Keratinocyte (primary cell): ENCODE results near the gene OCEL1. TPM values are rescaled to one million over a fixed set of nuclear protein-coding genes. Genes with fewer than 3 reads are reported as not detected.

ENCODE experiments used
- DNase-seq: peaks from one replicate; pipeline ENCODE4 v3.0.0-alpha.2; 2011; ENCODE audit warnings: low read depth, missing footprints, low spot score
- FAIRE-seq: peaks from 2 replicates; lab custom pipeline; 2011; peaks lifted over from hg19 to GRCh38; lab: Jason Lieb, UNC
- H2AFZ ChIP-seq: 2 replicates; pipeline ENCODE4 v1.6.0; 2012; ENCODE audit warnings: low read length, control low read depth, inconsistent platforms; ENCODE audit not compliant: control insufficient read depth
- H3K27ac ChIP-seq: 2 replicates; pipeline ENCODE4 v1.5.1; 2011; ENCODE audit warnings: low read length; ENCODE audit not compliant: control insufficient read depth, insufficient read depth
- H3K27me3 ChIP-seq: 3 replicates; pipeline ENCODE4 v1.6.0; 2011; ENCODE audit warnings: low read length; ENCODE audit not compliant: control insufficient read depth, insufficient read depth; ENCODE audit errors: extremely low read depth
- H3K36me3 ChIP-seq, 2 experiments: 2 replicates in 1 of 2; 3 replicates in 1 of 2; pipeline ENCODE4 v1.5.1; 2011; ENCODE audit warnings: low read length in 2 of 2, mild to moderate bottlenecking in 1 of 2; ENCODE audit not compliant: control insufficient read depth in 2 of 2, insufficient read depth in 2 of 2; ENCODE audit errors: extremely low read depth in 1 of 2
- H3K4me1 ChIP-seq: 3 replicates; pipeline ENCODE4 v1.5.1; 2011; ENCODE audit warnings: low read length; ENCODE audit not compliant: control insufficient read depth, insufficient read depth; ENCODE audit errors: extremely low read depth
- H3K4me2 ChIP-seq: 3 replicates; pipeline ENCODE4 v1.6.0; 2011; ENCODE audit warnings: low read depth, low read length; ENCODE audit not compliant: control insufficient read depth, insufficient read depth; ENCODE audit errors: extremely low read depth
- H3K4me3 ChIP-seq, 3 experiments: fragments of 200-600 bp in 1 of 3; sonication (generic) in 1 of 3; 2 replicates in 2 of 3; 3 replicates in 1 of 3; pipeline ENCODE4 v1.5.1; 2011 to 2016; ENCODE audit warnings: low read length in 3 of 3, mild to moderate bottlenecking in 3 of 3, control low read depth in 2 of 3, inconsistent platforms in 1 of 3, low read depth in 1 of 3, mixed read lengths in 1 of 3, mixed run types in 1 of 3, moderate library complexity in 1 of 3; ENCODE audit not compliant: control insufficient read depth in 2 of 3, insufficient read depth in 2 of 3; ENCODE audit errors: extremely low read depth in 1 of 3
- H3K79me2 ChIP-seq: 2 replicates; pipeline ENCODE4 v1.6.0; 2012; ENCODE audit warnings: low read length; ENCODE audit not compliant: control insufficient read depth, insufficient read depth
- H3K9ac ChIP-seq: 3 replicates; pipeline ENCODE4 v1.6.0; 2011; ENCODE audit warnings: low read length; ENCODE audit not compliant: control insufficient read depth, insufficient read depth; ENCODE audit errors: extremely low read depth
- H3K9me1 ChIP-seq: 3 replicates; pipeline ENCODE4 v1.6.0; 2011; ENCODE audit warnings: low read length; ENCODE audit not compliant: control insufficient read depth, insufficient read depth; ENCODE audit errors: extremely low read depth
- H3K9me3 ChIP-seq: 2 replicates; pipeline ENCODE4 v1.5.1; 2012; ENCODE audit warnings: low read depth, low read length; ENCODE audit not compliant: control insufficient read depth
- H4K20me1 ChIP-seq: 3 replicates; pipeline ENCODE4 v1.6.0; 2011; ENCODE audit warnings: low read length; ENCODE audit not compliant: control insufficient read depth, insufficient read depth; ENCODE audit errors: extremely low read depth
- CTCF ChIP-seq, 3 experiments: IDR thresholded peaks in 1 of 3; conservative IDR thresholded peaks in 1 of 3; optimal IDR thresholded peaks in 1 of 3; 2 replicates in 2 of 3; 3 replicates in 1 of 3; pipeline versions ENCODE3 to v1.5.1; 2011; ENCODE audit warnings: low read length in 3 of 3, mild to moderate bottlenecking in 3 of 3, moderate library complexity in 2 of 3, control low read depth in 1 of 3, inconsistent platforms in 1 of 3; ENCODE audit not compliant: insufficient read depth in 2 of 3; ENCODE audit errors: extremely low read depth in 1 of 3
- EZH2 ChIP-seq: IDR thresholded peaks from one replicate; pipeline ENCODE4 v1.6.1; 2012; ENCODE audit warnings: inconsistent platforms, mild to moderate bottlenecking, low read length, moderate library complexity
- dilution Hi-C: fragments of 300-500 bp; cut with MboI; formaldehyde crosslinking; loops from one replicate; pipeline ENCODE4 v1.7.0; 2020; ENCODE audit warnings: low sequenced_read_pairs; ENCODE audit not compliant: extremely low pct_ligation_motif_present
- polyA plus RNA-seq, 5 experiments: library from polyadenylated mRNA; depleted of rRNA in 3 of 5; stranded (reverse) in 3 of 5; stranded (forward) in 1 of 5; unstranded in 1 of 5; fragments of >200 nt; gene quantifications; 1 replicate in 1 of 5; 2 replicates in 3 of 5; 3 replicates in 1 of 5; pipeline versions ENCODE4 v1.2.1 to v1.2.3, GENCODE V29; 2011 to 2012; ENCODE audit warnings: missing spikeins in 2 of 5, low read depth in 1 of 5, low replicate concordance in 1 of 5

The OCEL1 gene
- polyA plus RNA-seq, 1 donor (not counting 4 experiments of a cell fraction or from before 2014, with no cell fraction given) = 2.2 TPM

- Histone ChIP-seq H3K9me3 (no peaks in the 10 kb centered on the region), H3K9me1 (no peaks in the 10 kb centered on the region), H3K4me3 (no peak overlapping the region), H3K79me2 (no peaks in the 10 kb centered on the region), H3K27me3 (no peaks in the 10 kb centered on the region), H3K4me1 (no peaks in the 10 kb centered on the region), H4K20me1 (no peaks in the 10 kb centered on the region), H3K36me3 (peaks cover 25 to 29% of the 10 kb centered on the region in 2 experiments), H2AFZ (no peak overlapping the region), H3K4me2 (no peak overlapping the region), H3K27ac (no peak overlapping the region), H3K9ac (no peak overlapping the region)
- no peak for FAIRE-seq
- dilution Hi-C loops = no loop called here
- DNase-seq = no peak
- no peak for TF ChIP-seq EZH2
- TF ChIP-seq CTCF (optimal IDR thresholded peaks at IDR 0.05 in 1 of 3, IDR thresholded peaks at IDR 0.05 in 1 of 3, conservative IDR thresholded peaks at IDR 0.05 in 1 of 3; ENCODE audit: extremely low read depth in 1 of 3, insufficient read depth in 2 of 3, low read length in 3 of 3) = no peak
Observed at GRCh38 chr19:17200408-17201079, 25.5 kb upstream of the OCEL1 start.

- H3K79me2 ChIP-seq = no peaks in the 10 kb centered on the region
- no peak overlapping the region for H3K9ac ChIP-seq
- no peaks in the 10 kb centered on the region for H3K9me3 ChIP-seq
- H3K27ac ChIP-seq = no peak overlapping the region
- no peaks in the 10 kb centered on the region for H4K20me1 ChIP-seq
- FAIRE-seq (no peak), DNase-seq (no peak)
- H3K4me2 ChIP-seq = no peak overlapping the region
- H3K4me1 ChIP-seq = no peaks in the 10 kb centered on the region
- TF ChIP-seq EZH2 (no peak), CTCF (optimal IDR thresholded peaks at IDR 0.05 in 1 of 3, IDR thresholded peaks at IDR 0.05 in 1 of 3, conservative IDR thresholded peaks at IDR 0.05 in 1 of 3; ENCODE audit: extremely low read depth in 1 of 3, insufficient read depth in 2 of 3, low read length in 3 of 3) (no peak)
- H3K36me3 ChIP-seq = peaks cover 25 to 36% of the 10 kb centered on the region in 2 experiments
- no peak overlapping the region for H2AFZ ChIP-seq
- no peaks in the 10 kb centered on the region for H3K9me1 ChIP-seq
- dilution Hi-C loops = no loop called here
- H3K4me3 ChIP-seq = no peak overlapping the region
- no peaks in the 10 kb centered on the region for H3K27me3 ChIP-seq
Observed at GRCh38 chr19:17202249-17202648, 23.8 kb upstream of the OCEL1 start.
